ENCODE data around the gene VSIG10L2. TPM values are rescaled to one million over a fixed set of nuclear protein-coding genes. Genes with fewer than 3 reads are reported as not detected.

The VSIG10L2 gene
- total RNA-seq, 2 donors from 2014 or later: not detected

DNA sequence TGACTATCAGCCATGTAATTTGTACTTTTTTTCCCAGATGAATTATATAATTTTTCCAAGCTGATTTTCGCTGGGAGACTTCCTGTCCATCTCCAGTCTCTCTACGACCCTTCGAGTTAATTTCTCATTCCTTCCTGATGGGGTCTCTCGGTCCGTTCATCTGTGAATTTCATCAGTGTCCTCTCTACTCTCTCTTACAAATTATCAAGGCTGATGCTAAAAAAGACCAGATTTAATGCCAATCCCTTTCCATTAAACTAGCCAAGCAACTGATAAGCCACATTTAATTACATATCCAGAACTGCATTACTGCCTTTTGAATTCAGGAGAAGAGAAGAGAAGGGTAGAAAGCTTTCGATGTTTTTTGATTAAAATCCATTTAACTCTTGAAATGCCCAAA lies 25.8 kb downstream of the VSIG10L2 start:
- Histone ChIP-seq H3K36me3 (no peaks in the 10 kb centered on the region), H3K4me3 (no peak overlapping the region), H3K4me1 (no peaks in the 10 kb centered on the region), H3K27me3 (no peaks in the 10 kb centered on the region), H3K9me3 (no peaks in the 10 kb centered on the region), H3K27ac (no peak overlapping the region)
- no peak for TF ChIP-seq CTCF (IDR thresholded peaks at IDR 0.05)
- no peak for DNase-seq (ENCODE audit: low spot score)

- no peak overlapping the region for H3K4me3 ChIP-seq
Observed at GRCh38 chr11:125974284-125974683, 28.4 kb downstream of the VSIG10L2 start.

DNA sequence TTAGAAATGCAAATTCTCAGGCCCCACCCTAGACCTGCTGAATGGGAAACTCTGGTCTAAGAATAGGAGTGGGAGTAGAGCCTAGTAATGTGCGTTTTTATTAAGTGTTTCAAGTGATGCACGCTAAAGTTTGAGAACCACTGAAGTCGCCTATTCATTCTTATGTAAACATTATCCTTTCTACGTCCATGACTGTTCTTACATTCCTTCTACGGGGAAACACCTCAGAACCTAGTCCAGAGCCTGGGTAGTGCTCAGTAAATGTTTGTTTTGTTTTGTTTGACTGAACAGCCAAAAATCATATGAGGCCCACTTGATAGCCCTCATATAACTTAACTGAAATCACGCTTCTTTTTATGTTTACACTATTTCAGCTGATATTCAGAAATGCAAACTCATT lies 29.8 kb downstream of the VSIG10L2 start:
- Histone ChIP-seq H3K4me3 (no peak overlapping the region), H3K27ac (no peak overlapping the region), H3K4me1 (no peaks in the 10 kb centered on the region), H3K9me3 (no peaks in the 10 kb centered on the region), H3K36me3 (no peaks in the 10 kb centered on the region), H3K27me3 (no peaks in the 10 kb centered on the region)
- no peak for DNase-seq (ENCODE audit: low spot score)
- no peak for TF ChIP-seq CTCF (IDR thresholded peaks at IDR 0.05)

More at GRCh38 chr11:125974284-125974683, 28.4 kb downstream of the VSIG10L2 start:
- H3K36me3 ChIP-seq: no peaks in the 10 kb centered on the region
- H3K9me3 ChIP-seq: no peaks in the 10 kb centered on the region
- H3K4me1 ChIP-seq: no peaks in the 10 kb centered on the region
- no peak for TF ChIP-seq CTCF (IDR thresholded peaks at IDR 0.05)
- no peak for DNase-seq (ENCODE audit: low spot score)
- no peak overlapping the region for H3K27ac ChIP-seq
- H3K27me3 ChIP-seq: no peaks in the 10 kb centered on the region

GRCh38 chr11:125976156-125976555 lies 30.3 kb downstream of the VSIG10L2 start:
- no peaks in the 10 kb centered on the region for H3K27me3 ChIP-seq
- no peak for TF ChIP-seq CTCF (IDR thresholded peaks at IDR 0.05)
- H3K36me3 ChIP-seq: no peaks in the 10 kb centered on the region
- no peaks in the 10 kb centered on the region for H3K9me3 ChIP-seq
- H3K4me3 ChIP-seq: no peak overlapping the region
- H3K27ac ChIP-seq: no peak overlapping the region
- no peak for DNase-seq (ENCODE audit: low spot score)
- H3K4me1 ChIP-seq: no peaks in the 10 kb centered on the region

DNA sequence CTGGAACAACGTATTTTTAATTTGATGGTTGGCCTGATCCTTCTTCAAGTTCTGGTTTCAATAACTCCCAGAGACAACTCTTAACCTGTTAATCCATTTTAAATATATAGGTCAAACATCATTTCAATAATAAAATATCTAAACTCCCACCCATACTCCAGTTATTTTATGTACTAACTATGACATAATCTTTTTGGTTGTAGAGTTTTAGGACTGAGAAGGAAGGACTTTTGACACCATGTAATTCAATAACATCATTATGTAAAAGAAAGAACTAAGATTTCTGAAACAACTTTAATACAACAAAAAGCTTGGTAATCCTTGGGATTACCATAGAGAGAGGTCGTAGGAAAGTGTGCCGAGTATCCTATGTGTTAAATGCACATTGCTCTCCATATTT lies 31.5 kb downstream of the VSIG10L2 start:
- no peak overlapping the region for H3K27ac ChIP-seq
- DNase-seq (ENCODE audit: low spot score): no peak
- TF ChIP-seq CTCF (IDR thresholded peaks at IDR 0.05): no peak
- H3K36me3 ChIP-seq: no peaks in the 10 kb centered on the region
- no peaks in the 10 kb centered on the region for H3K27me3 ChIP-seq
- no peaks in the 10 kb centered on the region for H3K4me1 ChIP-seq
- no peak overlapping the region for H3K4me3 ChIP-seq
- no peaks in the 10 kb centered on the region for H3K9me3 ChIP-seq

- Histone ChIP-seq H3K36me3 (peaks cover 5% of the 10 kb centered on the region), H3K4me3 (no peak overlapping the region), H3K27me3 (no peaks in the 10 kb centered on the region), H3K4me1 (no peaks in the 10 kb centered on the region), H3K27ac (no peak overlapping the region), H3K9me3 (no peaks in the 10 kb centered on the region)
- TF ChIP-seq CTCF (IDR thresholded peaks at IDR 0.05): no peak
- DNase-seq (ENCODE audit: low spot score): no peak
Observed at GRCh38 chr11:125978181-125978716, 32.4 kb downstream of the VSIG10L2 start.

Data from right atrium auricular region (tissue), 2 donors.